ENCODE data around the gene NAA80. TPM values are rescaled to one million over a fixed set of nuclear protein-coding genes. Genes with fewer than 3 reads are reported as not detected.

Gene NAA80
- total and polyA plus RNA-seq, 2 of the 13 experiments (the other 11 are each of a cell fraction or from before 2014, with no cell fraction given): 3.4 to 8.7 TPM

- TF ChIP-seq CERS6 (CRISPR knock-in tag; IDR thresholded peaks at IDR 0.05) (no peak), ZNF138 (CRISPR knock-in tag; IDR thresholded peaks at IDR 0.05; ENCODE audit: low read depth) (no peak), KAT2B (IDR thresholded peaks at IDR 0.05; ENCODE audit: borderline replicate concordance, low read depth, low read length) (no peak), ZNF331 (CRISPR knock-in tag; IDR thresholded peaks at IDR 0.05) (0 out of 2 replicates have a peak, but pooled peaks have one; percentile 16), SNAPC5 (CRISPR knock-in tag; IDR thresholded peaks at IDR 0.05; ENCODE audit: borderline replicate concordance) (peak; percentile 56; the same call in 1 of the 2 replicates), MED13 (CRISPR knock-in tag; IDR thresholded peaks at IDR 0.05) (peak; percentile 79; the same call in 1 of the 2 replicates), EP300 (IDR thresholded peaks at IDR 0.05; ENCODE audit: low read depth in 2 of 2, low read length in 2 of 2) (peak; percentile 24 to 55; a peak in 2 of 4 replicates), EP300 (CRISPR knock-in tag; IDR thresholded peaks at IDR 0.05; ENCODE audit: borderline replicate concordance) (no peak), XRCC5 (optimal IDR thresholded peaks at IDR 0.05; ENCODE audit: low read length) (peak; percentile 33), ZNF333 (CRISPR knock-in tag; IDR thresholded peaks at IDR 0.05; ENCODE audit: borderline replicate concordance) (no peak; the same call in 1 of the 2 replicates), TARDBP (CRISPR knock-in tag; IDR thresholded peaks at IDR 0.05) (no peak), ZNF142 (CRISPR knock-in tag; IDR thresholded peaks at IDR 0.05) (peak; percentile 16; the same call in 1 of the 2 replicates), ZNF747 (CRISPR knock-in tag; IDR thresholded peaks at IDR 0.05; ENCODE audit: borderline replicate concordance) (no peak), ZNF790 (CRISPR knock-in tag; IDR thresholded peaks at IDR 0.05; ENCODE audit: borderline replicate concordance) (0 out of 2 replicates have a peak, but pooled peaks have one; percentile 12), POLR2G (IDR thresholded peaks at IDR 0.05; ENCODE audit: low read depth, low read length) (peak; percentile 26), SMARCC2 (IDR thresholded peaks at IDR 0.05) (no peak), TOPORS (CRISPR knock-in tag; IDR thresholded peaks at IDR 0.05) (no peak), NCOA5 (CRISPR knock-in tag; IDR thresholded peaks at IDR 0.05) (0 out of 2 replicates have a peak, but pooled peaks have one; percentile 14), ZNF557 (CRISPR knock-in tag; IDR thresholded peaks at IDR 0.05) (peak; percentile 70; the same call in 1 of the 2 replicates), PATZ1 (CRISPR knock-in tag; IDR thresholded peaks at IDR 0.05) (peak; percentile 96), NBN (conservative IDR thresholded peaks at IDR 0.05) (no peak), ATF5 (CRISPR knock-in tag; IDR thresholded peaks at IDR 0.05; ENCODE audit: low read depth) (no peak)
Measured at GRCh38 chr3:50299638-50299928, 378 bp upstream of the NAA80 start (continued).
